ENCODE results near the gene DPYD.

DNA sequence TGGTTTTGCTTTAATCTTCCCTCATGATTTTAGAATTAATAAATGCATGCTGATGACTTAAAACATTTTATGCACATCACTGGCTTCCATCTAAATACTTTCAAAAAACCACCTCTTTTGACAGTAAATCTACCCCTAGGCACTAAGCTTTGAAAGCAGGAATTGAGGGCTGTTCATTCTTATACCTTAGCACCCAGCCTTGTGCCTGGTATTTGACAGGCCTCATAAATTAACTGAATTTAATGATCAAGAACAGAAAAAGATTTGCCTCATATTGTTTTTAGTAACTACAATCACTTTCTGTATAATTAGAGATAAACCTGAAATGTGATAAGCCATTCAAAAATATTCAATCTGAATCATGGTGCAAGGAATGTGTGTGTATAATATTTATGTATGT, 108.8 kb downstream of the DPYD start:
- TF ChIP-seq, protein P1, sequence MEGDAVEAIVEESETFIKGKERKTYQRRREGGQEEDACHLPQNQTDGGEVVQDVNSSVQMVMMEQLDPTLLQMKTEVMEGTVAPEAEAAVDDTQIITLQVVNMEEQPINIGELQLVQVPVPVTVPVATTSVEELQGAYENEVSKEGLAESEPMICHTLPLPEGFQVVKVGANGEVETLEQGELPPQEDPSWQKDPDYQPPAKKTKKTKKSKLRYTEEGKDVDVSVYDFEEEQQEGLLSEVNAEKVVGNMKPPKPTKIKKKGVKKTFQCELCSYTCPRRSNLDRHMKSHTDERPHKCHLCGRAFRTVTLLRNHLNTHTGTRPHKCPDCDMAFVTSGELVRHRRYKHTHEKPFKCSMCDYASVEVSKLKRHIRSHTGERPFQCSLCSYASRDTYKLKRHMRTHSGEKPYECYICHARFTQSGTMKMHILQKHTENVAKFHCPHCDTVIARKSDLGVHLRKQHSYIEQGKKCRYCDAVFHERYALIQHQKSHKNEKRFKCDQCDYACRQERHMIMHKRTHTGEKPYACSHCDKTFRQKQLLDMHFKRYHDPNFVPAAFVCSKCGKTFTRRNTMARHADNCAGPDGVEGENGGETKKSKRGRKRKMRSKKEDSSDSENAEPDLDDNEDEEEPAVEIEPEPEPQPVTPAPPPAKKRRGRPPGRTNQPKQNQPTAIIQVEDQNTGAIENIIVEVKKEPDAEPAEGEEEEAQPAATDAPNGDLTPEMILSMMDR (IDR thresholded peaks at IDR 0.05), result no peak
- TF ChIP-seq POLR2A (IDR thresholded peaks at IDR 0.05), result no peak
